Epithelial cell of esophagus (primary cell): ENCODE results near the gene MDK.

ENCODE experiments used
- DNase-seq: peaks from one replicate; pipeline ENCODE4 v3.0.0; 2010; ENCODE audit warnings: low read depth
- H3K4me3 ChIP-seq: 2 replicates; pipeline ENCODE4 v1.5.1; 2011; ENCODE audit warnings: mild to moderate bottlenecking, low read length, control low read depth
- CTCF ChIP-seq: IDR thresholded peaks from 2 replicates; pipeline ENCODE4 v1.5.1; 2011; ENCODE audit warnings: low read depth, mild to moderate bottlenecking, low read length, control low read depth, inconsistent platforms; ENCODE audit not compliant: insufficient read depth; ENCODE audit errors: missing control alignments

Gene MDK

GRCh38 chr11:46347637-46348311 is 33.7 kb upstream of the MDK start:
- no peak for DNase-seq
- no peak for TF ChIP-seq CTCF
- peak overlapping the region; percentile 72 for H3K4me3 ChIP-seq

- H3K4me3 ChIP-seq, result peak overlapping the region; percentile 72
- TF ChIP-seq CTCF, result no peak
- no peak for DNase-seq
Measured at GRCh38 chr11:46348566-46349401, 32.7 kb upstream of the MDK start.

GRCh38 chr11:46350695-46351094 is 30.8 kb upstream of the MDK start:
- no peak for TF ChIP-seq CTCF
- no peak overlapping the region for H3K4me3 ChIP-seq
- DNase-seq, result no peak

GRCh38 chr11:46351148-46351547 is 30.3 kb upstream of the MDK start:
- DNase-seq, result no peak
- H3K4me3 ChIP-seq, result no peak overlapping the region
- no peak for TF ChIP-seq CTCF

GRCh38 chr11:46351606-46352005 is 29.9 kb upstream of the MDK start:
- DNase-seq, result no peak
- no peak overlapping the region for H3K4me3 ChIP-seq
- TF ChIP-seq CTCF, result no peak

- peak; percentile 74 for TF ChIP-seq CTCF
- H3K4me3 ChIP-seq, result no peak overlapping the region
- DNase-seq, result peak; percentile 59
Measured at GRCh38 chr11:46352063-46352841, 29.2 kb upstream of the MDK start.
